Activated T-helper 9 cell treated with anti-CD3 and anti-CD28 coated beads, Interleukin-2, amount 50 U/mL, for 16 hours (primary cell): ENCODE data around the gene PDE4B.

Experiments
- DNase-seq: peaks from one replicate; pipeline ENCODE4 v3.0.0-alpha.2; 2020; ENCODE audit warnings: low read depth

PDE4B gene

GRCh38 chr1:66422804-66423203, 630.1 kb downstream of the PDE4B start:
- no peak for DNase-seq
